ENCODE data around the gene AOAH.
A peak's percentile ranks its signal among the peaks of the same experiment; 100 is the strongest.

AOAH gene, protein sequence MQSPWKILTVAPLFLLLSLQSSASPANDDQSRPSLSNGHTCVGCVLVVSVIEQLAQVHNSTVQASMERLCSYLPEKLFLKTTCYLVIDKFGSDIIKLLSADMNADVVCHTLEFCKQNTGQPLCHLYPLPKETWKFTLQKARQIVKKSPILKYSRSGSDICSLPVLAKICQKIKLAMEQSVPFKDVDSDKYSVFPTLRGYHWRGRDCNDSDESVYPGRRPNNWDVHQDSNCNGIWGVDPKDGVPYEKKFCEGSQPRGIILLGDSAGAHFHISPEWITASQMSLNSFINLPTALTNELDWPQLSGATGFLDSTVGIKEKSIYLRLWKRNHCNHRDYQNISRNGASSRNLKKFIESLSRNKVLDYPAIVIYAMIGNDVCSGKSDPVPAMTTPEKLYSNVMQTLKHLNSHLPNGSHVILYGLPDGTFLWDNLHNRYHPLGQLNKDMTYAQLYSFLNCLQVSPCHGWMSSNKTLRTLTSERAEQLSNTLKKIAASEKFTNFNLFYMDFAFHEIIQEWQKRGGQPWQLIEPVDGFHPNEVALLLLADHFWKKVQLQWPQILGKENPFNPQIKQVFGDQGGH

GRCh38 chr7:36723951-36724664 lies at the start of gene AOAH:
AOAH (minus strand) TSS chr7:36724494; CDS start chr7:36724148, 346 bp downstream.
- no peaks in the 10 kb centered on the region for H3K36me3 ChIP-seq (replicated peaks)
- H3K27me3 ChIP-seq (ENCODE audit: low read depth) = no peaks in the 10 kb centered on the region
- no peak within 1 kb of the TSS for H3K4me3 ChIP-seq
- DNase-seq (ENCODE audit: low spot score in 2 of 2) = no peak
- in situ Hi-C loops (cut with MboI; ENCODE audit: low sequenced_read_pairs) = no loop called here
- H3K9me3 ChIP-seq = no peaks in the 10 kb centered on the region
- H3K4me1 ChIP-seq = no peaks in the 10 kb centered on the region

- no peak for DNase-seq (ENCODE audit: low spot score in 2 of 2)
- Histone ChIP-seq H3K9me3 (no peaks in the 10 kb centered on the region), H3K4me1 (peaks cover 16% of the 10 kb centered on the region), H3K36me3 (replicated peaks) (no peaks in the 10 kb centered on the region), H3K27me3 (ENCODE audit: low read depth) (no peaks in the 10 kb centered on the region), H3K4me3 (no peak overlapping the region)
- in situ Hi-C loops (cut with MboI; ENCODE audit: low sequenced_read_pairs) = no loop called here
Observed at GRCh38 chr7:36766451-36766850, 42.2 kb upstream of the AOAH start.

GRCh38 chr7:36765605-36766004 lies 41.3 kb upstream of the AOAH start:
- no peak for DNase-seq (ENCODE audit: low spot score in 2 of 2)
- Histone ChIP-seq H3K9me3 (no peaks in the 10 kb centered on the region), H3K4me1 (peaks cover 16% of the 10 kb centered on the region), H3K27me3 (ENCODE audit: low read depth) (no peaks in the 10 kb centered on the region), H3K36me3 (replicated peaks) (no peaks in the 10 kb centered on the region), H3K4me3 (no peak overlapping the region)
- in situ Hi-C loops (cut with MboI; ENCODE audit: low sequenced_read_pairs) = no loop called here

- in situ Hi-C loops (cut with MboI; ENCODE audit: low sequenced_read_pairs) = no loop called here
- no peaks in the 10 kb centered on the region for H3K36me3 ChIP-seq (replicated peaks)
Observed at GRCh38 chr7:36764929-36765328, 40.6 kb upstream of the AOAH start.

GRCh38 chr7:36763132-36763816 lies 39.0 kb upstream of the AOAH start:
- no peaks in the 10 kb centered on the region for H3K9me3 ChIP-seq
- in situ Hi-C loops (cut with MboI; ENCODE audit: low sequenced_read_pairs) = no loop called here
- H3K4me1 ChIP-seq = peaks cover 18% of the 10 kb centered on the region
- no peaks in the 10 kb centered on the region for H3K36me3 ChIP-seq (replicated peaks)
- no peak overlapping the region for H3K4me3 ChIP-seq
- no peaks in the 10 kb centered on the region for H3K27me3 ChIP-seq (ENCODE audit: low read depth)
- DNase-seq (ENCODE audit: low spot score in 2 of 2) = peak; percentile 24 to 39

More at GRCh38 chr7:36764929-36765328, 40.6 kb upstream of the AOAH start:
- peaks cover 16% of the 10 kb centered on the region for H3K4me1 ChIP-seq
- H3K27me3 ChIP-seq (ENCODE audit: low read depth) = no peaks in the 10 kb centered on the region
- DNase-seq (ENCODE audit: low spot score in 2 of 2) = no peak
- H3K4me3 ChIP-seq = no peak overlapping the region
- H3K9me3 ChIP-seq = no peaks in the 10 kb centered on the region

DNA sequence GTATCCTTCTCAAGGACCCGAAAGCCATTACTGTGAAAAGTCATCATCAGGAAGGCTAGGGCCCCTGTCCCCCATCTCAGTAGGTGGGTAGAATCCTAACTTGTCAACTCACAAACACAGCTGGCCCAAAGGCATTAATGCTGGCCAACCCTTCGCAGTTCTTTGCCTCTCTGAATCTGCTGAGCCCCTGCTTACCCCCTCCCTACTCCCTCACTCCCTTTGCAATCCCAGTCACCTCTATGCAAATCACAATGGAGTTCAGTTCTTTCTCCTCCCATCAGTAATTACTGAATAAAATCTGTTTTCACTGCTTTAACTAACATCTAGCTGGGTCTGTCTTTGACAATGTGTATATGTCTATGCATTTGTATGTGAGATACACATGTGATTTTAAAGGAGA lies 38.1 kb upstream of the AOAH start:
- in situ Hi-C loops (cut with MboI; ENCODE audit: low sequenced_read_pairs) = no loop called here

GRCh38 chr7:36761835-36762234 lies 37.5 kb upstream of the AOAH start:
- DNase-seq (ENCODE audit: low spot score in 2 of 2) = no peak
- H3K4me1 ChIP-seq = peaks cover 18% of the 10 kb centered on the region
- no peaks in the 10 kb centered on the region for H3K27me3 ChIP-seq (ENCODE audit: low read depth)
- no peaks in the 10 kb centered on the region for H3K9me3 ChIP-seq
- in situ Hi-C loops (cut with MboI; ENCODE audit: low sequenced_read_pairs) = no loop called here
- no peak overlapping the region for H3K4me3 ChIP-seq
- H3K36me3 ChIP-seq (replicated peaks) = no peaks in the 10 kb centered on the region

More for the DNA sequence above, 38.1 kb upstream of the AOAH start:
- Histone ChIP-seq H3K36me3 (replicated peaks) (no peaks in the 10 kb centered on the region), H3K9me3 (no peaks in the 10 kb centered on the region), H3K27me3 (ENCODE audit: low read depth) (no peaks in the 10 kb centered on the region), H3K4me1 (peaks cover 18% of the 10 kb centered on the region), H3K4me3 (no peak overlapping the region)
- no peak for DNase-seq (ENCODE audit: low spot score in 2 of 2)

DNA sequence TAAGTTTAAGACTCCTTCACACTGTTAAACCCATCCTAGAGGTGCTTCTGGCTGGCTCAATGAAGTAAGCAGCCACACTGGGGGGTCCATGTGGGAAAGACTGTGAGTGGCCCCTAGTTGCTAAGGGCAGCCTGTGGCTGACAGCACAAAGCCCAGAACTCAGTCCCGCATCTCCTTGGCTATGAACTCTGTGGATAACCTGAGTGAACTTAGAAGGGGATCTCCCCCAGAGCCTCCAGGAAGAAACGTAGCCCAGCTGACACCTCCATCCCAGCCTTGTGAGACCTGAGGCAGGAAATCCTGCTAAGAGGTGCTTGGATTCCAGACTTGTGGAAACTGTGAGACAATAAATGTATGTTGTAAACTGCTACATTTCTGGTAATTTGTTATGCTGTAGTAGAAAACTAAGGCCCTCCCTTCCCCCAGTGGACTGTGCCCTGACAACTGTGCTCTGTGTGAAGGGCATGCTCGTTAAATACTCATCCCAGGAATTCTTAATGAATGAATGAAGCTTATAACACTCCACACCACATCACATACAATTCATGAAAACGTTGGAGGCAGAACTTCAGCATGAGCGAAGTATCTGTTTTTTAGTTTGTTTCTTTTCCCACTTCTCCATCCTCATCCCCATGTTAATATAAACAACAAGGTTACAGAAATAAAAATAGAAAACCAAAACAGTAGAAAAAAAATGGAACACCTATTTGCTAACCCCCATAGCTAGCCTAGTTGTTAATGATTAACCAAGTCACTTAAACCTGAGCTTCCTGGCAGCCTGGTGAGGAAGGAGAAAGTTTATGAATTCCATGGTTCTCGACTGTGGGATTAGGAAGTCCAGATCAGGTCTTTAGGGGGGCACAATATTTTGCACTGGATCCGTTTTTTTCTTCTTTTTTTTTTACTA lies 36.8 kb upstream of the AOAH start:
- in situ Hi-C loops (cut with MboI; ENCODE audit: low sequenced_read_pairs) = no loop called here
- no peak overlapping the region for H3K4me3 ChIP-seq
- no peaks in the 10 kb centered on the region for H3K36me3 ChIP-seq (replicated peaks)
- DNase-seq (ENCODE audit: low spot score in 2 of 2) = no peak
- no peaks in the 10 kb centered on the region for H3K27me3 ChIP-seq (ENCODE audit: low read depth)
- peaks cover 18% of the 10 kb centered on the region for H3K4me1 ChIP-seq
- no peaks in the 10 kb centered on the region for H3K9me3 ChIP-seq

- Histone ChIP-seq H3K4me1 (peaks cover 18% of the 10 kb centered on the region), H3K9me3 (no peaks in the 10 kb centered on the region), H3K4me3 (no peak overlapping the region), H3K36me3 (replicated peaks) (no peaks in the 10 kb centered on the region), H3K27me3 (ENCODE audit: low read depth) (no peaks in the 10 kb centered on the region)
- in situ Hi-C loops (cut with MboI; ENCODE audit: low sequenced_read_pairs) = no loop called here
- DNase-seq (ENCODE audit: low spot score in 2 of 2) = peak; percentile 23 to 53
Observed at GRCh38 chr7:36758879-36759278, 34.6 kb upstream of the AOAH start.

DNA sequence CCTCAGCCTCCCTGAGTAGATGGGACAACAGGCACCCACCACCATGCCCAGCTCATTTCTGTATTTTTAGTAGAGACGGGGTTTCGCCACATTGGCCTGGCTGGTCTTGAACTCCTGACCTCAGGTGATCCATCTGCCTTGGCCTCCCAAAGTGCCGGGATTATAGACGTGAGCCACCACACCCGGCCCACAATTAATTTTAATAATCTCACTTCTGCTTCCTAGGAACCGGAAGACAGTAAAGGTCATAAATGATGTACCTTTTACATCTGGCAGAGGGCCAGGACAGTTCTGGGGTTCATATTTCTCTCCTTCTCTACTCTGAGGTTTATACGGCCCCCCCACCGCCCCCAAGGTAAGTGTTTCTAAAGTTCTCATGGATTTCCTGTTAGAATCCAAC lies 31.2 kb upstream of the AOAH start:
- Histone ChIP-seq H3K36me3 (replicated peaks) (no peaks in the 10 kb centered on the region), H3K27me3 (ENCODE audit: low read depth) (no peaks in the 10 kb centered on the region), H3K9me3 (no peaks in the 10 kb centered on the region; the same call in 1 of the 2 replicates), H3K4me1 (0 out of 2 replicates have a peak, but pooled peaks cover 2% of the 10 kb centered on the region), H3K4me3 (no peak overlapping the region)
- DNase-seq (ENCODE audit: low spot score in 2 of 2) = no peak
- in situ Hi-C loops (cut with MboI; ENCODE audit: low sequenced_read_pairs) = no loop called here

- in situ Hi-C loops (cut with MboI; ENCODE audit: low sequenced_read_pairs) = no loop called here
- H3K36me3 ChIP-seq (replicated peaks) = no peaks in the 10 kb centered on the region
- H3K4me1 ChIP-seq = no peaks in the 10 kb centered on the region
- no peaks in the 10 kb centered on the region for H3K27me3 ChIP-seq (ENCODE audit: low read depth)
- H3K4me3 ChIP-seq = no peak overlapping the region
- no peaks in the 10 kb centered on the region; the same call in 1 of the 2 replicates for H3K9me3 ChIP-seq
- no peak for DNase-seq (ENCODE audit: low spot score in 2 of 2)
Observed at GRCh38 chr7:36752026-36752711, 27.9 kb upstream of the AOAH start.

DNA sequence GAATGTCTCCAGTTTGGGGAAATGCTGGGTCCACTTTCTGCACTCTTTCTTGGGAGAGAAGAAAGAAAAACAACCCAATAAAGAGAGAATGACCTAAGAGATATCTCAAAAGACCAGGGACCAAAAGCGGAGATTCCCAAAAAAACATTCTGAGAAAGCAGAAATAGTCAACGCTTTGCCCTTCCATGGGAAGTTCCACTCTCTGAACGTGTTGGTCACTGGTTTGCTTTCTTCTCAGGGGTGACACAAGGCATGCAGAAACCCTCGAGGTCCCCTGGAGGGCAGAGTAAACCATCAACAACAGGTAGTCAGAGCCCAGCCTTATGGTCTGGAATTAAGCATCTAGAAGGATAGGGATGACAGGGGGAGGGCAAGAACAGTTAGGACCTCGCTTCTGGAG lies 26.2 kb upstream of the AOAH start:
- Histone ChIP-seq H3K4me1 (no peaks in the 10 kb centered on the region), H3K27me3 (ENCODE audit: low read depth) (no peaks in the 10 kb centered on the region)

More for the DNA sequence above, 26.2 kb upstream of the AOAH start:
- Histone ChIP-seq H3K9me3 (no peaks in the 10 kb centered on the region; the same call in 1 of the 2 replicates), H3K36me3 (replicated peaks) (no peaks in the 10 kb centered on the region), H3K4me3 (no peak overlapping the region)
- in situ Hi-C loops (cut with MboI; ENCODE audit: low sequenced_read_pairs) = no loop called here
- no peak for DNase-seq (ENCODE audit: low spot score in 2 of 2)

All from HAP-1 (cell line).